ENCODE data around the gene PODXL2.

PODXL2 gene

DNA sequence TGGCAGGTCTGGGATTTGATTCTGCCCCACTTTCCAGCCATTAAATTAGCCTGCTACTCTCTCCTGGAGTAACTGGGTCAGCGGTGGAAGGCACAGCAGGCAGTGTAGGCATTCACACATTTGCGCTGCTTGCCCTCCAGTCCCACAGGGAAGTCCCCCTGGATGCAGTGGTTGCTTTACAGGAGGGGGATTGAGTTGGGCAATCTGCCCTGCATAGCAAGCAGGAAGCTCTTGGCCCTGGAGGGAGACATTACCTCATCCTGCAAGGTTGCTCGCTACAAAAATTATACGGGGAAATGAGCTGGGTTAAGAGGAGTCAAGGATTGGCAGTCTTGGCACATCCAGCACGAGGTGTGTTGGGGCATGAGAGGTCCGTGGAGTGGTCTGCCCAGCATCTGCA, 16.0 kb upstream of the PODXL2 start:
- H3K27ac ChIP-seq: no peak overlapping the region
- H3K79me2 ChIP-seq (ENCODE audit: insufficient read depth, low read depth): no peaks in the 10 kb centered on the region
- H3K27me3 ChIP-seq (ENCODE audit: insufficient read depth, low read depth): no peaks in the 10 kb centered on the region
- H3K4me2 ChIP-seq: no peak overlapping the region
- no peak overlapping the region for H3K4me3 ChIP-seq (IDR thresholded peaks at IDR 0.05; ENCODE audit: insufficient read depth, low read depth, low read length)
- TF ChIP-seq, protein P1, sequence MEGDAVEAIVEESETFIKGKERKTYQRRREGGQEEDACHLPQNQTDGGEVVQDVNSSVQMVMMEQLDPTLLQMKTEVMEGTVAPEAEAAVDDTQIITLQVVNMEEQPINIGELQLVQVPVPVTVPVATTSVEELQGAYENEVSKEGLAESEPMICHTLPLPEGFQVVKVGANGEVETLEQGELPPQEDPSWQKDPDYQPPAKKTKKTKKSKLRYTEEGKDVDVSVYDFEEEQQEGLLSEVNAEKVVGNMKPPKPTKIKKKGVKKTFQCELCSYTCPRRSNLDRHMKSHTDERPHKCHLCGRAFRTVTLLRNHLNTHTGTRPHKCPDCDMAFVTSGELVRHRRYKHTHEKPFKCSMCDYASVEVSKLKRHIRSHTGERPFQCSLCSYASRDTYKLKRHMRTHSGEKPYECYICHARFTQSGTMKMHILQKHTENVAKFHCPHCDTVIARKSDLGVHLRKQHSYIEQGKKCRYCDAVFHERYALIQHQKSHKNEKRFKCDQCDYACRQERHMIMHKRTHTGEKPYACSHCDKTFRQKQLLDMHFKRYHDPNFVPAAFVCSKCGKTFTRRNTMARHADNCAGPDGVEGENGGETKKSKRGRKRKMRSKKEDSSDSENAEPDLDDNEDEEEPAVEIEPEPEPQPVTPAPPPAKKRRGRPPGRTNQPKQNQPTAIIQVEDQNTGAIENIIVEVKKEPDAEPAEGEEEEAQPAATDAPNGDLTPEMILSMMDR (conservative IDR thresholded peaks at IDR 0.05; ENCODE audit: low read depth, low read length): no peak
- no peaks in the 10 kb centered on the region for H4K20me1 ChIP-seq (ENCODE audit: insufficient read depth)
- H3K4me1 ChIP-seq (ENCODE audit: low read depth, poor library complexity, severe bottlenecking): no peaks in the 10 kb centered on the region
- H3K9ac ChIP-seq: no peak overlapping the region
- H3K36me3 ChIP-seq (ENCODE audit: insufficient read depth): peaks cover 10% of the 10 kb centered on the region; the same call in 1 of the 2 replicates
- no peak overlapping the region for H2AFZ ChIP-seq (ENCODE audit: low read depth)

DNA sequence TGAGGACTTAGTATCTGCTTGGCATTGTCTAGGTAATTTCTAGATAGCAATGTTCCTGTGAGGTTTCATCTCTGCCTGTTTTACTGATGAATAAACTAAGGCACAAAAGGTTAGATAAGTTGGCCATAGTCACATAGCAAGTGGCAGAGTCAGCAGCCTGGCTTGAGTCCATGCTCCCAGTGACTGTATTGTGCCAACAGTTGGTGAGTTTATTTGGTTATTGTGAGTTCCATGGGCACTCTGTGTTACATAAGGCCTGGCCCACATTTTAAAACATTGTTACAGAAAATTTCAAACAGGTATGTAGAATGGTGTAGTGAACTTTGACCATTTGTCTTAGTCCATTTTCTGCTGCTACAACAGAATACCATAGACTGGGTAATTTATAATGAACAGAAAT, 15.6 kb upstream of the PODXL2 start:
- Histone ChIP-seq H3K27me3 (ENCODE audit: insufficient read depth, low read depth) (no peaks in the 10 kb centered on the region), H3K36me3 (ENCODE audit: insufficient read depth) (peaks cover 10% of the 10 kb centered on the region; the same call in 1 of the 2 replicates), H3K4me2 (no peak overlapping the region), H3K4me3 (IDR thresholded peaks at IDR 0.05; ENCODE audit: insufficient read depth, low read depth, low read length) (no peak overlapping the region), H3K4me1 (ENCODE audit: low read depth, poor library complexity, severe bottlenecking) (no peaks in the 10 kb centered on the region), H3K27ac (no peak overlapping the region), H4K20me1 (ENCODE audit: insufficient read depth) (no peaks in the 10 kb centered on the region), H3K79me2 (ENCODE audit: insufficient read depth, low read depth) (no peaks in the 10 kb centered on the region), H3K9ac (no peak overlapping the region), H2AFZ (ENCODE audit: low read depth) (no peak overlapping the region)
- TF ChIP-seq, protein P1 (conservative IDR thresholded peaks at IDR 0.05; ENCODE audit: low read depth, low read length): no peak

DNA sequence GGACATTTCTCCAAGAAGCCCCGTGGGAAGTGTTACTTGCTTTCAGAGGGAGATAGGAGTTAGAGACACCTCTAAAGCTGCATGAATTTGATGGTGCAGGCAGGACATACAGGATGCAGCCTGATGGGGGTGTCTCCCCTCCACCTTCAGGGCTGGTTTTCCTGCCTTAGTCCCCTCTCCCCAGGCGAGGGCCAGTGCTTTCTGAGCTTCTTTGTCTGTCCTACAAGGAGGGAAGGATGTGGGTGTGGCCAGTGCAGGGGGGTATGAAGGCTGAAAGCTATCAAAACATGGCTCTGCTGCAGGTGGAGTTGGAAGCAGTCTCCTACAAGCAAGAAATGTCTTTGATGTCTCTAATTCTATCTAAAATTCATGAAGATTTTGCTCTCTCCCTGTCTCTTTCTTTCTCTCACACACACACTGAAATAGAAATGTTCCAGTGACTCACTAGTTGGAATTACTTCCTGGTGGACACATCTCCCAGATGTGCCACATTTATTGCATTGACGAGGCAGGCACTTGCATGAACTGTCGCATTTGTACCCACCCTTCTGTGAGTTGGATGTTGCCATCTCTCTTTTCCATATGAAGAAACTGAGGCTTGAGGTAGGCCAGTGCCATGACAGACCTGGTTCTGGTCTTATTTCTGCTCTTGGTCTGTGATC, 13.9 kb upstream of the PODXL2 start:
- no peak overlapping the region for H3K4me2 ChIP-seq
- H3K4me3 ChIP-seq (IDR thresholded peaks at IDR 0.05; ENCODE audit: insufficient read depth, low read depth, low read length): no peak overlapping the region
- no peaks in the 10 kb centered on the region for H4K20me1 ChIP-seq (ENCODE audit: insufficient read depth)
- no peak overlapping the region for H3K9ac ChIP-seq
- no peaks in the 10 kb centered on the region for H3K79me2 ChIP-seq (ENCODE audit: insufficient read depth, low read depth)
- H3K27ac ChIP-seq: no peak overlapping the region
- no peaks in the 10 kb centered on the region for H3K27me3 ChIP-seq (ENCODE audit: insufficient read depth, low read depth)
- H3K36me3 ChIP-seq (ENCODE audit: insufficient read depth): peaks cover 13% of the 10 kb centered on the region; the same call in 1 of the 2 replicates
- TF ChIP-seq, protein P1 (conservative IDR thresholded peaks at IDR 0.05; ENCODE audit: low read depth, low read length): no peak
- H2AFZ ChIP-seq (ENCODE audit: low read depth): no peak overlapping the region
- no peaks in the 10 kb centered on the region for H3K4me1 ChIP-seq (ENCODE audit: low read depth, poor library complexity, severe bottlenecking)

DNA sequence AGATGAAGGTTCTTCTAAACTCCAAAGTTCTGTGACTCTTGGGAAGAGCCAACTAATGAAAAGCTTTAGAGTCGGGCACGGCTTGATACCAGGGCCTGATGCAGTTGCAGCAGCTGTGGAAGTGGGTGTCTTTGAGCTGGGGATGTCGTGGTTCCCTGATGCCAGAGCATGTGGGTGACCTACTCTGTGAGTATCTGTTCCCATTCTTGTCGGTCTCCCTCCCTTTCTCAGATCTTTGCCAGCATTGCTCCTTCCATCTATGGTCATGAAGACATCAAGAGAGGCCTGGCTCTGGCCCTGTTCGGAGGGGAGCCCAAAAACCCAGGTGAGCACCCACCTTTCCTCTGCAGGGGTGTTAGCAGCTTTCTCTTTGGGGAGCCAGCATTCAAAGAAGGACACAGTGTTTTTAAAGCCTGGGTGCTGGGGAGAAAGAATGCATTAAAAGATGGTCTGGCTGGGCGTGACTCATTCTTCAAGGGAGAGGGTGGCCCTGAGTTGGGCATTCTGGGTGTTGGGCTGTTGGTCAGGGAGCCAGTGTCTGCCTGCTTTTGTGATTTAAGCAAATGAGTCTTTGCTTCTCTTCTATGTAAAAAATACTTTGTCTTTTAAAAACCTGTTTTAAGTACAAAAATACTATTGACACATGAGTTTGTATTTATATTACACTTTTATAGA, 13.2 kb upstream of the PODXL2 start:
- no peaks in the 10 kb centered on the region for H3K79me2 ChIP-seq (ENCODE audit: insufficient read depth, low read depth)
- H2AFZ ChIP-seq (ENCODE audit: low read depth): no peak overlapping the region
- H3K27ac ChIP-seq: no peak overlapping the region
- H3K4me1 ChIP-seq (ENCODE audit: low read depth, poor library complexity, severe bottlenecking): no peaks in the 10 kb centered on the region
- peaks cover 13% of the 10 kb centered on the region; the same call in 1 of the 2 replicates for H3K36me3 ChIP-seq (ENCODE audit: insufficient read depth)
- no peak overlapping the region for H3K9ac ChIP-seq
- no peaks in the 10 kb centered on the region for H4K20me1 ChIP-seq (ENCODE audit: insufficient read depth)
- TF ChIP-seq, protein P1 (conservative IDR thresholded peaks at IDR 0.05; ENCODE audit: low read depth, low read length): no peak
- H3K27me3 ChIP-seq (ENCODE audit: insufficient read depth, low read depth): no peaks in the 10 kb centered on the region
- no peak overlapping the region for H3K4me3 ChIP-seq (IDR thresholded peaks at IDR 0.05; ENCODE audit: insufficient read depth, low read depth, low read length)
- no peak overlapping the region for H3K4me2 ChIP-seq
